RKO (cell line): ENCODE data around the gene CEP170B.
"Not testable (repeated sequence)": the region's sequence is repeated elsewhere in the genome, so short reads cannot be mapped to it uniquely, and the experiment has no call there.

Experiments
- DNase-seq: peaks from one replicate; pipeline ENCODE4 v3.0.0-alpha.2; 2016; ENCODE audit warnings: low spot score

Gene CEP170B

GRCh38 chr14:104879983-104880565 lies 15.0 kb downstream of the CEP170B start:
- DNase-seq = no peak

- no peak for DNase-seq
Measured at GRCh38 chr14:104880584-104881210, 15.6 kb downstream of the CEP170B start.

GRCh38 chr14:104881369-104881979 lies 16.4 kb downstream of the CEP170B start:
- DNase-seq = no peak

GRCh38 chr14:104882325-104882973 lies 17.4 kb downstream of the CEP170B start:
- no peak for DNase-seq

GRCh38 chr14:104882991-104883660 lies 18.1 kb downstream of the CEP170B start:
- DNase-seq = no peak

GRCh38 chr14:104883681-104884361 lies 18.8 kb downstream of the CEP170B start:
- DNase-seq = no peak

GRCh38 chr14:104884381-104884780 lies 19.3 kb downstream of the CEP170B start:
- DNase-seq = not testable (repeated sequence)

- DNase-seq = no peak
Measured at GRCh38 chr14:104885031-104885972, 20.2 kb downstream of the CEP170B start.

- no peak for DNase-seq
Measured at GRCh38 chr14:104885973-104886689, 21.1 kb downstream of the CEP170B start.

GRCh38 chr14:104886690-104887622 lies 21.9 kb downstream of the CEP170B start:
- no peak for DNase-seq

- DNase-seq = no peak
Measured at GRCh38 chr14:104887623-104888488, 22.8 kb downstream of the CEP170B start.

- no peak for DNase-seq
Measured at GRCh38 chr14:104888489-104889374, 23.7 kb downstream of the CEP170B start.

GRCh38 chr14:104889375-104889757 lies 24.3 kb downstream of the CEP170B start:
- no peak for DNase-seq

- DNase-seq = not testable (repeated sequence)
Measured at GRCh38 chr14:104890292-104890691, 25.2 kb downstream of the CEP170B start.

GRCh38 chr14:104891121-104891551 lies 26.1 kb downstream of the CEP170B start:
- DNase-seq = no peak

- no peak for DNase-seq
Measured at GRCh38 chr14:104891664-104892530, 26.8 kb downstream of the CEP170B start.
